Stimulated activated naive CD8-positive, alpha-beta T cell treated with anti-CD3 and anti-CD28 coated beads, Interleukin-15, Interleukin-2, amounts not matched to agents 100 ng/mL and 50 ng/mL, for 24 hours (primary cell): Measurements from ENCODE around the gene OR3A3.
"Not testable (repeated sequence)": the region's sequence is repeated elsewhere in the genome, so short reads cannot be mapped to it uniquely, and the experiment has no call there.

Source experiments
- H3K27ac Mint-ChIP-seq: one replicate; pipeline ENCODE4 v1.8.0; 2021; ENCODE audit warnings: mild to moderate bottlenecking, mixed read lengths
- H3K27me3 Mint-ChIP-seq: one replicate; pipeline ENCODE4 v1.8.0; 2021; ENCODE audit warnings: mixed read lengths
- H3K36me3 Mint-ChIP-seq: one replicate; pipeline ENCODE4 v1.8.0; 2021; ENCODE audit warnings: low read depth, mixed read lengths
- H3K4me1 Mint-ChIP-seq: one replicate; pipeline ENCODE4 v1.8.0; 2021; ENCODE audit warnings: low read depth, mixed read lengths
- H3K4me3 Mint-ChIP-seq: one replicate; pipeline ENCODE4 v1.8.0; 2021; ENCODE audit warnings: mild to moderate bottlenecking, mixed read lengths
- H3K9me3 Mint-ChIP-seq: one replicate; pipeline ENCODE4 v1.8.0; 2021; ENCODE audit warnings: mixed read lengths

Gene OR3A3

DNA sequence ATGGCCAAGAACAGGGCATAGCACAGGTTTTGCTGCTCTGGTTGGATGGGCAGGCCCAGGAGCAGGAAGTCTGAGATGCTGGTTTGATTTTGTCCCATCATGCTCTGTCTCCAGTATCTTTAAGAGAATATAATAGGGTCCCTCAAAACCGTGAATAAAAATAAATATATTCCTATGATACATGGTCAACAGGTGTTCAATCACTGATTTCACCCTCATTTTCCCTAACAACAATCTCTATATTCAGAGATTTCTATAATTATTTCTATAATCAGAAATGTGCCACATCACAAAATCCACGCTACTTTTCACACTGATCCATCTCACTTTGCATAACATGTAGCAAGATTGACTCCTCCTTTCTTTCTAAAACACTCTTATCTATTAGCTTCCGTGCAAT is 22.6 kb downstream of the OR3A3 start, which contains the start of gene OR1E2:
TSS of gene OR1E2 (minus strand) at position 101 of the 400 bp plus-strand sequence. CDS start at position 101, 0 bp downstream.
- no peak within 1 kb of the TSS for H3K4me3 Mint-ChIP-seq
- no peaks in the 10 kb centered on the region for H3K36me3 Mint-ChIP-seq
- H3K9me3 Mint-ChIP-seq: no peaks in the 10 kb centered on the region
- no peaks in the 10 kb centered on the region for H3K4me1 Mint-ChIP-seq
- H3K27ac Mint-ChIP-seq: no peak within 1 kb of the TSS
- H3K27me3 Mint-ChIP-seq: peaks cover 30% of the 10 kb centered on the region

DNA sequence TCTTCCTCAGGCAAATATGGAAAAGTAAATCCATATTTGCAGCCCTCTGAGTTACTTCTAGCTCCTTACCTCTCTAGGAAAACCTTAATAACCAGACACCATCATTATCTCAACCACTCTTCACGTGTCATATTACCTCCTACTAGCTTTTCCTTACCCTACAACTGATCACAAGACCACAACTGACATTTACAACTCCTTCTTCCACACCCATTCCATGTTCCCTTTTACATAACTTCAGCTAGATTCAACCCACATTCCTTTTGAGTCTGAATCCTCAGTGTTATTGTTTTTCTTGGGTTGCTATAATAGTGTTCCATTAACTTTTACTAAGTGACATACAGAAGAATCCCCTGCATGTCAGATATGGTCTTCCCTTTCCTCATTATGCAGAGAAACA is 27.2 kb downstream of the OR3A3 start:
- no peak overlapping the region for H3K27ac Mint-ChIP-seq
- H3K36me3 Mint-ChIP-seq: no peaks in the 10 kb centered on the region
- H3K4me1 Mint-ChIP-seq: no peaks in the 10 kb centered on the region
- no peak overlapping the region for H3K4me3 Mint-ChIP-seq
- H3K27me3 Mint-ChIP-seq: peaks cover 37% of the 10 kb centered on the region
- no peaks in the 10 kb centered on the region for H3K9me3 Mint-ChIP-seq

DNA sequence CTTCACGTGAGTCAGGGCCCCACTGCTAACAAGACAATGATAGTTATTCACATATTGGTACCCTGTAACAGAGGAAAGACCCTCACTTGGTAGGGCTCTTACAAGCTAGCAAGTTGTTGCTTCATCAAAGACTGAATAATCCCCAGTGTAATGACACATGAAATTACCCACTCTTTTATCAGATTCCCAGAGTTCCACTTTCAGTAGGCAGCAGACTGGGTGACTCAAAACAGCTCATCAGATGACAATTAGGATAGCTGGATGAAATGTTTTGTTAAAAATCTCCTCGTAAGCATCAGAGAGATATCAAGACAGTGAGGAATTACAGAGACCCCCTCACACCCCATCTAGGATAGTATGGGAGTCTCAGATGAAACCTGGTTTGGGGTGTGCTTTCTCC is 29.3 kb downstream of the OR3A3 start:
- Mint-ChIP-seq H3K4me1 (no peaks in the 10 kb centered on the region), H3K36me3 (no peaks in the 10 kb centered on the region), H3K4me3 (no peak overlapping the region), H3K27me3 (peaks cover 42% of the 10 kb centered on the region), H3K9me3 (no peaks in the 10 kb centered on the region), H3K27ac (no peak overlapping the region)

DNA sequence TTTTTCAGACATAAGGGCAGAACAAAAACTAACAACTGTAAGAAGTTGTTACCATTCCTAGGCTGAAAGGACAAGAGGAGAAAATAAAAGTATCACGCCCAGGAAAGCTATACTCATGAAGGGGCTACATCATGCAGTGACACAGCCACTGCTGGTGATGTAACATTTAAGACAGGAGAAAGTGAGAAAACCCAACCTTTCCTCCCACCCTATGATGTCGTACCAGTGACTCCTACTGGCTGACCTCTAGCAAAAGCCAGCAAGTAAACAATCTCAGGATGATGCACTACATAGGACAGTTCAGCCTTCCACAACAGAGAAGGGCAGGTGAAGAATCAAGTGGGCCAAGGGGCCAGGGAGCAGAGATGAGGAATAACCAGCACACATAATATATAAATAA is 36.5 kb downstream of the OR3A3 start:
- H3K4me3 Mint-ChIP-seq: no peak overlapping the region
- H3K27me3 Mint-ChIP-seq: peaks cover 32% of the 10 kb centered on the region
- no peaks in the 10 kb centered on the region for H3K9me3 Mint-ChIP-seq
- no peak overlapping the region for H3K27ac Mint-ChIP-seq
- no peaks in the 10 kb centered on the region for H3K4me1 Mint-ChIP-seq
- H3K36me3 Mint-ChIP-seq: no peaks in the 10 kb centered on the region

DNA sequence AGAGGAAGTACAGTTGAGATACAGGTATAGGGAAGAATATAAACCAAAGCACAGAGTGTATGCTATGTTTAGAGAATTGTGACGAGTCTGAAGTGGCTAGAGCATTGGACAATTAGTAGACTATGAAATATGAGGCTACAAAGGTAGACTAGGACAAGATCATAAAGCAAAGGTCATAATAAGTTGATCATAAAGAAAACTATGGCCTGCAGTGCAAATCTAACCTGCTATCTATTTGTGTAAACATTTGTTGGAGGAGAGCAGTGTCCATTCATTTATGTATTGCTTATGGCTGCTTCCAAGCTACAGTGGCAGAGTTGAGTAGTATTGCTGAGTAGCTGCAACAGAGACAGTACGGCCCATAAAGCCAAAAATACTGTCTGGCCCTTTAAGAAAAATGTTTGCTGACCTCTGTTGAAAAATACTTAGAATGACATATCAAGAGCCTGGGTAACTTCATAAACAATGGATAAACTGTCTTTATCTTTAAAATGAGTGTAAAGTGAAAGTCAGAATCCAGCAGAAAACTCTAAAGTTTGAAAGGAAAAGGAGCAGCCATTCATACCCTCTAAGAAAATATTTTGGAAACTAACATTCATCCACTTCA is 37.0 kb downstream of the OR3A3 start:
- H3K4me3 Mint-ChIP-seq: no peak overlapping the region
- H3K27ac Mint-ChIP-seq: no peak overlapping the region
- H3K4me1 Mint-ChIP-seq: no peaks in the 10 kb centered on the region
- no peaks in the 10 kb centered on the region for H3K9me3 Mint-ChIP-seq
- H3K36me3 Mint-ChIP-seq: no peaks in the 10 kb centered on the region
- H3K27me3 Mint-ChIP-seq: peaks cover 32% of the 10 kb centered on the region

DNA sequence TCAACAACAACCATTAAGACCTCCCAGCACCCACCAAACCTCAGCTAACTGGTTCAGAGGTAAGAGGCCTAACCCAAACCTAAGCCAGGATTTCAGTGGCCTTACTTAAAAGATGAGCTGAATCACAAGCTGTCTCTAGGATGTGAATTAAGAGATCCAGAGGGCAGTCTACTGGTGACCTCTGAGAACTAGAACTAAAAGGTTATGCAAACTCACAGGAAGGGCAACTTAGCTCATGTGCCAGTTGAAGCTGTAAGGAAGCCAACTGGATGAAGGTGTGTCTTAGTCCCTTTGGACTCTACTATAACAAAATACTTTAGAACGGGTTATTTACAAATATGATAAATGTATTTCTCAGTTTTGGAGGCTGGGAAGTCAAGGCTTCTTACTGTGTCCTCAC is 55.2 kb downstream of the OR3A3 start:
- H3K9me3 Mint-ChIP-seq, H3K4me3 Mint-ChIP-seq, H3K27me3 Mint-ChIP-seq, H3K27ac Mint-ChIP-seq, H3K36me3 Mint-ChIP-seq, H3K4me1 Mint-ChIP-seq: not testable (repeated sequence)

DNA sequence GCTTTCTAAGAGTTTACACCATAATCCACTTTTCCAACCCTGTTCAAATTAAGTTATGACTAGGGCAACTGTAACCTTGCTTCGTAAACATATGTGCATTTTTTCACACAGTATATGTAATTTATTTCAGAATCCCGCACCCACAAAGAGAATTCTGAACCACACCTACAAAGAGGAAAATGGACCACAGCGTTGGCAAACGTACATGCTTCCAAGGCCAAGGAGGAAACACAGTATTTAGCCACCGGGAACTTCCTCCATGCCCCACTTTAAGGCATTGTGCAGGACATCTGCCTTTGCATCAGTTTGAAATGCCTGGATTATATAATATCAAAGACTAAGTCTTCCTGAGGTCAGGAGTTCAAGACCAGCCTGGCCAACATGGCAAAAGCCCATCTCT is 58.4 kb downstream of the OR3A3 start:
- Mint-ChIP-seq H3K27me3 (peaks cover 9% of the 10 kb centered on the region), H3K4me1 (no peaks in the 10 kb centered on the region), H3K9me3 (no peaks in the 10 kb centered on the region), H3K27ac (no peak overlapping the region), H3K36me3 (no peaks in the 10 kb centered on the region), H3K4me3 (no peak overlapping the region)

DNA sequence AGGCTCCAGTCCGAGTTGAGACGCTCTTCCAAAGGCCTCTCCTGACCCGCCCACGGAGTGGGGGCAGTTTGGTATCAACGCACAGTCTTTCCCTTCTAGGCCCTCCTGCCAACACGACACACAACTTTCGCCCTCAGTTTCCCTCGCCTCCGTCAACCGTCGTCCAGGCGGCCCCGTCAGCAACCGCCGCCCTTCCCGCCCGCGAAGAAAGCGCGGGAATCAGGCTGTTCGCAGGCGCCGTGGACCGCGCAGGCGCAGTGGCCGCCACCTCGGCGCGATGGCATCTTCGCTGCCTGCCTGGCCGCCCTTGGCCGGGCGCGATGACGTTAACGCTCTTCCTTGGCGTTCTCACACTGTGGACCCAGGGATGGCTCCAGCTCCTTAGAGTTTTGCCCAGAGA is 60.4 kb downstream of the OR3A3 start, which contains the start of gene SPATA22:
TSS of gene SPATA22 (minus strand) at position 221 of the 400 bp plus-strand sequence. CDS start 2,494 bp downstream, outside the sequence.
- Mint-ChIP-seq H3K27ac (no peak within 1 kb of the TSS), H3K4me3 (no peak within 1 kb of the TSS), H3K36me3 (no peaks in the 10 kb centered on the region), H3K9me3 (no peaks in the 10 kb centered on the region), H3K4me1 (no peaks in the 10 kb centered on the region), H3K27me3 (peaks cover 9% of the 10 kb centered on the region)

DNA sequence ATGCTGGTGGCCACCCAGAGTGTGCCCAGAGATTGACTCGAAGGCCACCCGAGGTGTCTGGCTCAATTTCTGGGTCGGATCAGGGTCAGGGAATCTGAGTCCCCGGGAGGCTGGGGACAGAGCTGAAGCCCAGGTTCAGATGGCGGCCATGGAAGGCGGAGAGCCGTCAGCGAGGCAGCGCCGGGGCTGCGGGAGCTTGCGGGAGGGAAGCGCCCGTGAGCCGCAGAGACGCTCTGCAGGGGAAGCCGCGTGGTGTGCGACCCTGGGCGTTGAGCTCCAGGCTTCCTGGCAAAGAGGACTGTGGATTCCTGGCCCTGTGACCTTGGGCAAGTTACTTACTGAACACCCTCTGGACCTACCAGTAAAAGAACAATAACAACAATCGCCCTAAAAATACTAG is 61.0 kb downstream of the OR3A3 start:
- no peaks in the 10 kb centered on the region for H3K4me1 Mint-ChIP-seq
- peaks cover 9% of the 10 kb centered on the region for H3K27me3 Mint-ChIP-seq
- no peak overlapping the region for H3K4me3 Mint-ChIP-seq
- H3K27ac Mint-ChIP-seq: no peak overlapping the region
- no peaks in the 10 kb centered on the region for H3K9me3 Mint-ChIP-seq
- no peaks in the 10 kb centered on the region for H3K36me3 Mint-ChIP-seq
